Measurements from ENCODE around the gene TMEM208. TPM values are rescaled to one million over a fixed set of nuclear protein-coding genes. Genes with fewer than 3 reads are reported as not detected.

TMEM208 gene
- total RNA-seq, 6 donors from 2014 or later = 21.1 to 50.6 (median 48.5) TPM

DNA sequence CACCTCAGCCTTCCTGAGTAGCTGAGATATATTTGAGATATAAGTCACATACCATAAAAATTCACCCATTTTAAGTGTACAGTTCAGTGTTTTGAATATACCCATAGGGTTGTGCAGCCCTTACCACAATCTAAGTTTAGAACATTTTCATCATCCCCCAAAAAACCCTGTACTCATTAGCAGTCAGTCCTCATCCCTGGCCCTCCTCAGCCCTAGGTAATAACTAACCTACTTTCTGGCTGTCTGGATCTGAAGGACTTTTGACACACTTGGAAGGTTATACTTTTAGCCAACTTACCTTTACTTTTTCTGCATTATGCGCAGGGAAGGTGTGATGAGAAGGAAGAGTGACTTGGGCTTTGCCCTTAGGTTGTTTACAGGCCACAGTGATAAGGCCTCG is 48.4 kb downstream of the TMEM208 start:
- H3K36me3 ChIP-seq = peaks cover 0 to 10% (median 0%) of the 10 kb centered on the region in 4 donors
- no peak for DNase-seq
- H3K27me3 ChIP-seq = no peaks in the 10 kb centered on the region
- 82 to 86% methylated on average over 2 of the region's 2 CpGs for WGBS, 2 donors
- H3K27ac ChIP-seq = no peak overlapping the region
- ATAC-seq (ENCODE audit: low FRiP score in 2 of 2) = no peak
- TF ChIP-seq, protein P1, sequence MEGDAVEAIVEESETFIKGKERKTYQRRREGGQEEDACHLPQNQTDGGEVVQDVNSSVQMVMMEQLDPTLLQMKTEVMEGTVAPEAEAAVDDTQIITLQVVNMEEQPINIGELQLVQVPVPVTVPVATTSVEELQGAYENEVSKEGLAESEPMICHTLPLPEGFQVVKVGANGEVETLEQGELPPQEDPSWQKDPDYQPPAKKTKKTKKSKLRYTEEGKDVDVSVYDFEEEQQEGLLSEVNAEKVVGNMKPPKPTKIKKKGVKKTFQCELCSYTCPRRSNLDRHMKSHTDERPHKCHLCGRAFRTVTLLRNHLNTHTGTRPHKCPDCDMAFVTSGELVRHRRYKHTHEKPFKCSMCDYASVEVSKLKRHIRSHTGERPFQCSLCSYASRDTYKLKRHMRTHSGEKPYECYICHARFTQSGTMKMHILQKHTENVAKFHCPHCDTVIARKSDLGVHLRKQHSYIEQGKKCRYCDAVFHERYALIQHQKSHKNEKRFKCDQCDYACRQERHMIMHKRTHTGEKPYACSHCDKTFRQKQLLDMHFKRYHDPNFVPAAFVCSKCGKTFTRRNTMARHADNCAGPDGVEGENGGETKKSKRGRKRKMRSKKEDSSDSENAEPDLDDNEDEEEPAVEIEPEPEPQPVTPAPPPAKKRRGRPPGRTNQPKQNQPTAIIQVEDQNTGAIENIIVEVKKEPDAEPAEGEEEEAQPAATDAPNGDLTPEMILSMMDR (IDR thresholded peaks at IDR 0.05) = no peak
- TF ChIP-seq POLR2AphosphoS5 (IDR thresholded peaks at IDR 0.05) (no peak), EP300 (IDR thresholded peaks at IDR 0.05) (no peak), POLR2A (IDR thresholded peaks at IDR 0.05) (no peak)
- no peaks in the 10 kb centered on the region for H3K9me3 ChIP-seq
- peaks cover 20 to 25% (median 23%) of the 10 kb centered on the region in 4 donors for H3K4me1 ChIP-seq
- H3K4me3 ChIP-seq = no peak overlapping the region

DNA sequence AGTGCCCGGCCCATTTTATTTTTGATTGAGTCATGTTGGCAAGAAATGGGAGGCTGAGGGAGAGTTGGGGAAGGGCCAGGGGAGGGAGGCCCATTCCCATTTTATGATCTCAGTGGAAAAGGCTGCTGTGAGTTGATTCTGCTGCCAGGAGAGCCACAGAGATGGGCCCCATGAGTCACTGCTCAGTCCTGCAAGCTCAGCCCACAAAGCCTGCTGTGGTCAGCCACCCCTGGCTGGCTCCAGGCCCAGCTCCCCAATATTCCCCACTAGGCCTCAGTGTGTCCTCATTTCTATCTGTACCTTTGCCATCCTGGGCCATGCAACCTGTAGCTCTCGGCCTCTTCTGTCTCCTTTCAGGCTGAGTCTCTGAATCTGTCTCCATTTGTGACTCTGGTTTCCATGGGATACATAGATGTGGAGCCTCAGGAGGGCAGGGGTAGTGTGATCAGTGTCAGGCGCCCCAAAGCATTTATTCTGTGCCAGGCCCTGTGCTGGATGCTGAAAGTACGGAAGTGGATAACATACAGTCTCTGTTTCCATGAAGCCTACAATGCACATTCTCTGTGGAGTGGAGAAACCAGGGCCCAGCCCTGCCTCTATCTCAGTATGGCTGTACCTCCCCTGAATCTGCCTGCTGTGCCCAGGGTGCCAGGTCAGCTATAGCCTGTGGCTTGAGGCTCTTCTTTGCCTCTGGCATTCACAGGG is 50.5 kb downstream of the TMEM208 start:
- H3K4me3 ChIP-seq = peak overlapping the region in 1 of 4 donors; percentile 74
- DNase-seq (peak in 1 of 2 donors; percentile 40), ATAC-seq (ENCODE audit: low FRiP score in 2 of 2) (peak in 1 of 2 donors; percentile 80)
- WGBS, 2 donors = 89 to 95% methylated on average over 1 to 4 of the region's 4 CpGs
- peak overlapping the region; percentile 8 to 81 (median 78) for H3K27ac ChIP-seq
- H3K9me3 ChIP-seq = no peaks in the 10 kb centered on the region
- no peak for TF ChIP-seq POLR2A (IDR thresholded peaks at IDR 0.05)
- TF ChIP-seq POLR2AphosphoS5 (IDR thresholded peaks at IDR 0.05) = no peak
- TF ChIP-seq EP300 (IDR thresholded peaks at IDR 0.05) = no peak
- TF ChIP-seq, protein P1 (IDR thresholded peaks at IDR 0.05) = no peak
- H3K4me1 ChIP-seq = peaks cover 20 to 25% (median 23%) of the 10 kb centered on the region in 4 donors
- H3K36me3 ChIP-seq = peaks cover 0 to 10% (median 0%) of the 10 kb centered on the region in 4 donors
- H3K27me3 ChIP-seq = no peaks in the 10 kb centered on the region

DNA sequence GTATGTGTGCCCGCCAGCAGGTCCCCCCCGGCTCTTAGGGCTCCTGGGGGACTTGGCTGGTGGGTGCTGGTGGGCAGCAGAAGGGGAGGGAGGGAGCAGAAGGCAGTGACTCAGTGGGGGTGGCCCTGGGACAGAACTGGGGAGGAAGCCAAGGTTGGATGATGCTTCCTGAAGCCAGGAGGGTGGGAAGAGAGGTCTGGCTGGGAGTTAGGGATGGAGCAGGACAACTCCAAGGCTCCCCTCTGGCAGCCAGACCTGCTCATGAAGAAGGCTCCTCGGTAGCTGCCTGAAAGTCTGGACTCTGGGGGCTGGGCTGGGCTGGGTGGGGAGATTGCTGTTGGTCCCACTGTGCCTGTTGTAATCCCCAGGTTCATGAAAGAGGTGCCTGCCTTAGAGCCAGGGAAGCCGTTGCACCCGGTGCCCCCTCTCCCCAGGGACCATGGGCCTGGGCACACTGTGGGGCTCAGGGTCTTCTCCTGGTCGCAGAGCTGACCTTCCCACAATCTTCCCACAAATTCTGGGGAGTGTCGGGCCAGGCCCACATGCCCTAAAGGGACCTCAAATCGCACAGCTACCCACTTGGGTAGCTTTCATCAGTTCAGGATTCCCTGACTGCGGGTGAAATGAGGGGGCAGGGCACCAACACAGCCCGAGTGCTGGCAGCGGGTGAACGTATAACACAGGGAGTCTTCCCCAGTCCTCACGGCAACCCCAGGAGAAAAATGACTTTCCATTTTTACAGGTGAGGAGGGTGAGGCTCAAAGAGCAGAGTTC is 51.3 kb downstream of the TMEM208 start:
- Histone ChIP-seq H3K27me3 (no peaks in the 10 kb centered on the region), H3K36me3 (peaks cover 0 to 10% (median 0%) of the 10 kb centered on the region in 4 donors), H3K27ac (peak overlapping the region; percentile 59 to 81 (median 78)), H3K9me3 (no peaks in the 10 kb centered on the region), H3K4me1 (peaks cover 20 to 25% (median 23%) of the 10 kb centered on the region in 4 donors), H3K4me3 (peak overlapping the region in 3 of 4 donors; percentile 58 to 74 (median 58))
- ATAC-seq (ENCODE audit: low FRiP score in 2 of 2) = peak in 1 of 2 donors; percentile 69
- no peak for DNase-seq
- WGBS, 2 donors = 53 to 69% methylated on average over 8 to 13 of the region's 13 CpGs
- TF ChIP-seq POLR2AphosphoS5 (IDR thresholded peaks at IDR 0.05) (no peak), POLR2A (IDR thresholded peaks at IDR 0.05) (no peak), EP300 (IDR thresholded peaks at IDR 0.05) (no peak)
- TF ChIP-seq, protein P1 (IDR thresholded peaks at IDR 0.05) = no peak

Small RNA genes lying within 50 kb of the gene (small RNA-seq; reads per million reads assigned to genes)
- 9.1 to 15.5 (median 10.8) reads per million in 4 donors for gene MIR328

Other genes starting within 250 kb of the TMEM208 start
- gene CES4A, start 238.5 kb upstream of the TMEM208 start, total RNA-seq = 10 to 100 TPM in 5 of 6 donors, 1 to 10 TPM in 1; 9.9 to 39.7 (median 20.2) TPM
- 10 to 100 TPM; 31.4 to 73.4 (median 54.1) TPM for gene CBFB, start 198.0 kb upstream of the TMEM208 start, total RNA-seq
- 10 to 100 TPM; 16.0 to 32.3 (median 21.9) TPM for gene PHAF1, start 117.2 kb upstream of the TMEM208 start, total RNA-seq
- gene B3GNT9, start 76.1 kb upstream of the TMEM208 start, total RNA-seq = 10 to 100 TPM in 5 of 6 donors, 1 to 10 TPM in 1; 6.3 to 20.8 (median 17.7) TPM
- 10 to 100 TPM; 29.9 to 49.2 (median 35.6) TPM for gene TRADD, start 67.2 kb upstream of the TMEM208 start, total RNA-seq
- gene FBXL8, start 67.2 kb upstream of the TMEM208 start, total RNA-seq = 100 to 1,000 TPM in 1 of 6 donors, 10 to 100 TPM in 5; 24.0 to 114 (median 28.5) TPM
- 100 to 1,000 TPM in 2 of 6 donors, 10 to 100 TPM in 4; 33.4 to 784 (median 70.1) TPM for gene HSF4, start 62.4 kb upstream of the TMEM208 start, total RNA-seq
- 100 to 1,000 TPM in 1 of 6 donors, 10 to 100 TPM in 5; 36.5 to 135 (median 58.0) TPM for gene NOL3, start 56.6 kb upstream of the TMEM208 start, total RNA-seq
- 100 to 1,000 TPM in 1 of 6 donors, 10 to 100 TPM in 4, 1 to 10 TPM in 1; 9.1 to 147 (median 31.1) TPM for gene MATCAP1, start 43.2 kb upstream of the TMEM208 start, total RNA-seq
- 10 to 100 TPM in 4 of 6 donors, 1 to 10 TPM in 2; 4.6 to 20.8 (median 10.8) TPM for gene EXOC3L1, start 37.0 kb upstream of the TMEM208 start, total RNA-seq
- gene E2F4, start 35.0 kb upstream of the TMEM208 start, total RNA-seq = 100 to 1,000 TPM in 1 of 6 donors, 10 to 100 TPM in 5; 55.7 to 124 (median 85.4) TPM
- 10 to 100 TPM; 17.4 to 26.2 (median 24.4) TPM for gene ELMO3, start 28.0 kb upstream of the TMEM208 start, total RNA-seq
- 100 to 1,000 TPM in 2 of 6 donors, 10 to 100 TPM in 4; 26.0 to 310 (median 91.0) TPM for gene FHOD1, start 20.4 kb downstream of the TMEM208 start, total RNA-seq
- 10 to 100 TPM in 1 of 6 donors, 1 to 10 TPM in 4, under 1 TPM in 1; 0.76 to 28.3 (median 4.1) TPM for gene SLC9A5, start 21.8 kb downstream of the TMEM208 start, total RNA-seq
- gene PLEKHG4, start 52.4 kb downstream of the TMEM208 start, total RNA-seq = 10 to 100 TPM; 13.4 to 39.8 (median 16.5) TPM
- under 1 TPM in 3 of 6 donors, not detected in 3; under 0.01 to 0.31 (median 0.17) TPM for gene KCTD19, start 99.6 kb downstream of the TMEM208 start, total RNA-seq
- 100 to 1,000 TPM in 1 of 6 donors, 10 to 100 TPM in 4, 1 to 10 TPM in 1; 5.9 to 110 (median 22.8) TPM for gene LRRC36, start 99.7 kb downstream of the TMEM208 start, total RNA-seq
- gene TPPP3, start 166.4 kb downstream of the TMEM208 start, total RNA-seq = 100 to 1,000 TPM in 4 of 6 donors, 10 to 100 TPM in 2; 40.0 to 167 (median 112) TPM
- gene ZDHHC1, start 189.3 kb downstream of the TMEM208 start, total RNA-seq = 10 to 100 TPM; 14.7 to 49.2 (median 21.4) TPM
- 1 to 10 TPM in 5 of 6 donors, under 1 TPM in 1; 0.78 to 5.0 (median 1.6) TPM for gene HSD11B2, start 204.0 kb downstream of the TMEM208 start, total RNA-seq